Gastroesophageal sphincter (tissue), 4 donors: Measurements from ENCODE around the gene SHISAL2A. TPM values are rescaled to one million over a fixed set of nuclear protein-coding genes. Genes with fewer than 3 reads are reported as not detected.

ENCODE experiments used
- ATAC-seq: fragments of 150-250 bp; one replicate; pipeline ENCODE4 v1.9.1; 2016; ENCODE audit warnings: mild to moderate bottlenecking, moderate library complexity
- H3K27ac ChIP-seq, 4 donors: fragments of 200-600 bp; sonication (generic) in 3 of 4; 1 replicate in 3 of 4; 2 replicates in 1 of 4; pipeline ENCODE4 v1.5.1; 2016 to 2019
- H3K27me3 ChIP-seq: fragments of 200-600 bp; sonication (generic); one replicate; pipeline ENCODE4 v1.5.1; 2019
- H3K36me3 ChIP-seq, 2 donors: fragments of 200-600 bp; sonication (generic); one replicate each; pipeline ENCODE4 v1.5.1; 2019; ENCODE audit warnings: control low read depth in 1 of 2
- H3K4me1 ChIP-seq, 3 donors: fragments of 200-600 bp; sonication (generic); 1 replicate in 2 of 3; 2 replicates in 1 of 3; pipeline ENCODE4 v1.5.1; 2016 to 2019; ENCODE audit warnings: control low read depth in 2 of 3
- H3K4me3 ChIP-seq, 2 donors: fragments of 200-600 bp; sonication (generic); one replicate each; pipeline ENCODE4 v1.5.1; 2019; ENCODE audit warnings: mild to moderate bottlenecking in 1 of 2, moderate library complexity in 1 of 2
- H3K9me3 ChIP-seq, 3 donors: fragments of 200-600 bp; sonication (generic); one replicate each; pipeline ENCODE4 v1.5.1; 2017 to 2019; ENCODE audit warnings: control low read depth in 2 of 3
- CTCF ChIP-seq, 4 experiments: fragments of 200-600 bp in 2 of 4; fragments of 450-650 bp in 2 of 4; sonication (generic) in 1 of 4; IDR thresholded peaks; one replicate each; pipeline ENCODE4 v1.5.1; 2017 to 2019; ENCODE audit warnings: antibody characterized with exemption in 4 of 4, mild to moderate bottlenecking in 2 of 4, moderate library complexity in 2 of 4
- EP300 ChIP-seq: sonication (generic); formaldehyde crosslinking; IDR thresholded peaks from one replicate; pipeline ENCODE4 v1.6.1; 2017; ENCODE audit warnings: antibody characterized with exemption, mild to moderate bottlenecking
- POLR2A ChIP-seq, 2 donors: fragments of 450-650 bp; IDR thresholded peaks; one replicate each; pipeline ENCODE4 v1.6.1; 2017; ENCODE audit warnings: antibody characterized with exemption in 2 of 2, mild to moderate bottlenecking in 2 of 2, moderate library complexity in 1 of 2
- POLR2AphosphoS5 ChIP-seq: sonication (generic); formaldehyde crosslinking; IDR thresholded peaks from one replicate; pipeline ENCODE4 v1.6.1; 2017; ENCODE audit warnings: antibody characterized with exemption
- WGBS, 2 donors: methylation state at CpG; one replicate each; pipeline ENCODE4 v1.1.5; 2018; ENCODE audit warnings: low coverage in 1 of 2; 5-methylcytosine and 5-hydroxymethylcytosine counted together
- total RNA-seq, 4 donors: library from RNA; depleted of rRNA; stranded (reverse); fragments of >200 nt; gene quantifications; one replicate each; pipeline ENCODE4 v1.1.0, GENCODE V29; 2016

The SHISAL2A gene
- total RNA-seq, 4 donors from 2014 or later: not detected

GRCh38 chr1:52651904-52652303, 18.9 kb downstream of the SHISAL2A start:
- H3K9me3 ChIP-seq: no peaks in the 10 kb centered on the region
- no peak for ATAC-seq
- H3K36me3 ChIP-seq: no peaks in the 10 kb centered on the region
- H3K4me1 ChIP-seq: no peaks in the 10 kb centered on the region
- 64% methylated on average over 1 of the region's 1 CpG; no CpG with 5 or more reads in 1 of the 2 donors for WGBS, 2 donors
- H3K27me3 ChIP-seq: no peaks in the 10 kb centered on the region
- H3K4me3 ChIP-seq: no peak overlapping the region
- TF ChIP-seq POLR2AphosphoS5 (no peak), EP300 (no peak), POLR2A (IDR thresholded peaks at IDR 0.05) (no peak)
- H3K27ac ChIP-seq: no peak overlapping the region

DNA sequence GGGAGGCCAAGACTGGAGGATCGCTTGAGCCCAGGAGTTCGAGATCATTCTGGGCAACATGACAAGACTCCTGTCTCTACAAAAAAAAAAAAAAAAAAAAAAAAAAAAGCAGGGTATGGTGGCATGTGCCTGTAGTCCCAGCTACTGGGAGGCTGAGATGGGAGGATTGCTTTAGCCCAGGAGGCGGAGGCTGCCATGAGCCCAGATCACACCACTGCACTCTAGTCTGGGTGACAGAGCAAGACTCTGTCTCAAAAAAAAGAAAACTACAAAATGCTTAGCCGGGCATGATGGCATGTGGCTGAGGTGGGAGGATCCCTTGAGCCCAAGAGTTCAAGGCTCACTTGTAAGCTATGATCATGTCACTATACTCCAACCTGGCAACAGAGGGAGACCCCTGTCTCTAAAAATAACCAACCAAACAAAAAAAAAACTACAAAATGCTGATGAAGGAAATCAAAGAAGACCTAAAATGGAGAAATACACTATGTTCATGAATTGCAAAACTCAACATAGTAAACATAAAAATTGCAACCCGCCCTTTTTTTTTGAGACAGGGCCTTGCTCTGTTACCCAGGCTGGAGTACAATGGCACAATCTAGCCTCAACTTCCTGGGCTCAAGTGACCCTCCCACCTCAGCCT, 20.4 kb downstream of the SHISAL2A start:
- TF ChIP-seq EP300 (no peak), POLR2AphosphoS5 (no peak), POLR2A (IDR thresholded peaks at IDR 0.05) (no peak), CTCF (IDR thresholded peaks at IDR 0.05) (no peak)
- no peak for ATAC-seq
- 74 to 100% methylated on average over 3 of the region's 5 CpGs for WGBS, 2 donors

GRCh38 chr1:52654063-52654462, 21.1 kb downstream of the SHISAL2A start:
- H3K9me3 ChIP-seq: no peaks in the 10 kb centered on the region
- no peak for TF ChIP-seq EP300
- H3K4me1 ChIP-seq: no peaks in the 10 kb centered on the region
- no peak overlapping the region for H3K4me3 ChIP-seq
- H3K27me3 ChIP-seq: no peaks in the 10 kb centered on the region
- no peaks in the 10 kb centered on the region for H3K36me3 ChIP-seq
- ATAC-seq: no peak
- H3K27ac ChIP-seq: no peak overlapping the region

More for the DNA sequence above, 20.4 kb downstream of the SHISAL2A start:
- Histone ChIP-seq H3K9me3 (no peaks in the 10 kb centered on the region), H3K4me1 (no peaks in the 10 kb centered on the region), H3K27me3 (no peaks in the 10 kb centered on the region), H3K27ac (no peak overlapping the region), H3K36me3 (no peaks in the 10 kb centered on the region), H3K4me3 (no peak overlapping the region)

- ATAC-seq: no peak
- H3K27ac ChIP-seq: no peak overlapping the region
- H3K4me3 ChIP-seq: no peak overlapping the region
- WGBS, 2 donors: 79 to 100% methylated on average over 1 to 2 of the region's 3 CpGs
- no peaks in the 10 kb centered on the region for H3K27me3 ChIP-seq
- no peaks in the 10 kb centered on the region for H3K36me3 ChIP-seq
- no peaks in the 10 kb centered on the region for H3K4me1 ChIP-seq
- H3K9me3 ChIP-seq: no peaks in the 10 kb centered on the region
- TF ChIP-seq CTCF (IDR thresholded peaks at IDR 0.05) (no peak), POLR2A (IDR thresholded peaks at IDR 0.05) (no peak), EP300 (no peak), POLR2AphosphoS5 (no peak)
Observed at GRCh38 chr1:52657702-52658101, 24.7 kb downstream of the SHISAL2A start.

- ATAC-seq: no peak
- TF ChIP-seq POLR2A (IDR thresholded peaks at IDR 0.05) (no peak), CTCF (IDR thresholded peaks at IDR 0.05) (no peak), POLR2AphosphoS5 (no peak), EP300 (no peak)
- Histone ChIP-seq H3K4me3 (no peak overlapping the region), H3K4me1 (no peaks in the 10 kb centered on the region), H3K36me3 (no peaks in the 10 kb centered on the region), H3K27me3 (no peaks in the 10 kb centered on the region), H3K9me3 (no peaks in the 10 kb centered on the region), H3K27ac (no peak overlapping the region)
- WGBS, 2 donors: no CpG with 5 or more reads among the region's 1 CpG
Observed at GRCh38 chr1:52658795-52659194, 25.8 kb downstream of the SHISAL2A start.

GRCh38 chr1:52659356-52659755, 26.4 kb downstream of the SHISAL2A start:
- no peaks in the 10 kb centered on the region for H3K9me3 ChIP-seq

More at GRCh38 chr1:52659356-52659755, 26.4 kb downstream of the SHISAL2A start:
- Histone ChIP-seq H3K4me1 (no peaks in the 10 kb centered on the region), H3K4me3 (no peak overlapping the region), H3K36me3 (no peaks in the 10 kb centered on the region), H3K27ac (no peak overlapping the region), H3K27me3 (no peaks in the 10 kb centered on the region)
- WGBS, 2 donors: 86 to 95% methylated on average over 2 of the region's 3 CpGs
- no peak for TF ChIP-seq POLR2A (IDR thresholded peaks at IDR 0.05)
- no peak for TF ChIP-seq CTCF (IDR thresholded peaks at IDR 0.05)
- no peak for TF ChIP-seq EP300
- no peak for TF ChIP-seq POLR2AphosphoS5
- no peak for ATAC-seq
